HG03442 (cell line): ENCODE measurements around the gene SNTB2.
"Not testable (repeated sequence)": the region's sequence is repeated elsewhere in the genome, so short reads cannot be mapped to it uniquely, and the experiment has no call there.

Source experiments
- ATAC-seq: cut with Tn5 transposase; IDR thresholded peaks from one replicate; pipeline ENCODE4 v1.9.1; 2021; ENCODE audit warnings: mild to moderate bottlenecking, moderate library complexity; ENCODE audit not compliant: unreplicated experiment

SNTB2 gene

GRCh38 chr16:69233124-69233523, 46.2 kb downstream of the SNTB2 start:
- no peak for ATAC-seq

- ATAC-seq: no peak
These were observed 47.5 kb downstream of the SNTB2 start for GRCh38 chr16:69234460-69234859.

GRCh38 chr16:69236319-69236718, 49.4 kb downstream of the SNTB2 start:
- no peak for ATAC-seq

GRCh38 chr16:69237296-69237695, 50.3 kb downstream of the SNTB2 start:
- no peak for ATAC-seq

- ATAC-seq: no peak
These were observed 52.9 kb downstream of the SNTB2 start for GRCh38 chr16:69239851-69240250.

GRCh38 chr16:69240331-69240730, 53.4 kb downstream of the SNTB2 start:
- no peak for ATAC-seq

- ATAC-seq: no peak
These were observed 55.0 kb downstream of the SNTB2 start for GRCh38 chr16:69241926-69242325.

- no peak for ATAC-seq
These were observed 56.5 kb downstream of the SNTB2 start for GRCh38 chr16:69243479-69243878.

GRCh38 chr16:69244336-69244735, 57.4 kb downstream of the SNTB2 start:
- ATAC-seq: no peak

- no peak for ATAC-seq
These were observed 63.1 kb downstream of the SNTB2 start for GRCh38 chr16:69250081-69250480.

GRCh38 chr16:69253870-69254341, 66.9 kb downstream of the SNTB2 start:
- ATAC-seq: no peak

GRCh38 chr16:69259428-69259764, 72.4 kb downstream of the SNTB2 start:
- not testable (repeated sequence) for ATAC-seq

GRCh38 chr16:69260019-69260418, 73.1 kb downstream of the SNTB2 start:
- no peak for ATAC-seq

- no peak for ATAC-seq
These were observed 73.5 kb downstream of the SNTB2 start for GRCh38 chr16:69260506-69260905.

- ATAC-seq: no peak
These were observed 79.5 kb downstream of the SNTB2 start for GRCh38 chr16:69266334-69267063.

- no peak for ATAC-seq
These were observed 80.7 kb downstream of the SNTB2 start for GRCh38 chr16:69267633-69268032.

GRCh38 chr16:69270395-69270794, 83.4 kb downstream of the SNTB2 start:
- no peak for ATAC-seq

GRCh38 chr16:69270831-69271230, 83.9 kb downstream of the SNTB2 start:
- ATAC-seq: no peak

- ATAC-seq: no peak
These were observed 86.0 kb downstream of the SNTB2 start for GRCh38 chr16:69273009-69273408.

GRCh38 chr16:69274699-69275235, 87.8 kb downstream of the SNTB2 start:
- no peak for ATAC-seq

GRCh38 chr16:69276148-69277115, 89.5 kb downstream of the SNTB2 start:
- ATAC-seq: no peak

- no peak for ATAC-seq
These were observed 90.4 kb downstream of the SNTB2 start for GRCh38 chr16:69277413-69277812.
